ENCODE results near the gene NCMAP. TPM values are rescaled to one million over a fixed set of nuclear protein-coding genes. Genes with fewer than 3 reads are reported as not detected.

Gene NCMAP
- total RNA-seq, 1 donor from 2014 or later: 1.0 TPM

DNA sequence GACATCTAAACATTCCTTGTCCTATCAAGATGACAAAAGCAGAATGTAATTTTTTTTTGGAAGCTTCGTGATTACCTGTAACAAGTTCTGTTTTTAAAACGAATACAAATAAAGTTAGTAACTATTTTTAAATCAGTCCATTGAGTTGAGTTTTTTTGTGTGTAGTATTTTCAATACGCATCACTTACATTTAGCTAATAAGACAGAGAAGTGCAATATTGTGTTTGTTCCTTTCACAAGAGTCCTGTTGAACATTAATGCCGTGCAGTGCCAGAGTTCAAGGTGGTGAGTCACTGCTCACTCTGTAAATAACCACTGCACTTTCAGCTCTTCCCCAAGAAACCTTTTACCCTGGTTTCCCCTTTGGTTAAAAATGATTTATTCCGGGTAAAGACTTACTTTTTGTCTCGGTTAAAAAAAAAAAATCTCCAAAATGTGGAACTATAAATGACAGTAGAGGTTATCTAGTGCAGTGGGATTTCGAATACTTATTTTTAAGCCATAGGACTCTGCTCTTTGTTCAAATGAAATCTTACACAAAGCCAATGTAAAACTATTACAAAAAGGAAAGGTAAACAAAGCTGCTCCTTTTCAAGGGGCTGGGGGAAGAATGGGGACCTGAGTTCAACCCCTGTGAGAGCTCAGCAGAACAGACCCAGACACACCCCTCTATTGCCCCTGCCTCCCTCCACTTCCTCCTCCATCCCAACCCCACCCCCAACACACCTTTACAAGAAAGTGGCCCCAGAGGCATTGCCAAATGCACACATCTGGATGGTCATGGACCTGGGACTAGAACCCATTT is 14.8 kb upstream of the NCMAP start:
- ATAC-seq: peak; percentile 83
- peak; percentile 75 for DNase-seq (ENCODE audit: low spot score)

DNA sequence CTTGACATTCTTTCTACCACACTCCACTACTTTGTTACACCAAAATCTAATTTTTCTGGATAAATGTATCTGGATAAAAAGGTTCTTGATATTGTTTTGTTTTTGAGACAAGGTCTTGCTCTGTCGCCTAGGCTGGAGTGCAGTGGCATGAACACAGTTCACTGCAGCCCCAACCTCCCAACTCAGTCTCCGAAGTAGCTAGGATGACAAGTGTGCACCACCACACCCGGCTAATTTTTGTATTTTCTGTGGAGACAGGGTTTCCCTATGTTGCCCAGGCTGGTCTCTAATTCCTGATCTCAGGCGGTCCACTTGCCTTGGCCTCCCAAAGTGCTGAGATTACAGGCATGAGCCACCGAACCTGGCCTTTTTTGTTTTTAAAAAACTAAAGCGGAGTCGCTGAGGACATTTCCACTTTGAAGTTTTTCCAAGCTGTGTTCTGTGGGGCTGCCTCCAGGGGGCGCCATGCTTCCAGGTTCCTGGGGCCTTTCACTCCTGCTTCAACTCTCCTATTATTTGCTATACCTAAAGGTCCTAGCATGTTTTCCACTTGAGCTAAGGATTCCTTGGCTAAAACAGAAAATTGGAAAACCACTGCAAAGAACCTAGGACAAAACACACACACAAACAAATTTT is 14.1 kb upstream of the NCMAP start:
- ATAC-seq: peak; percentile 87
- peak; percentile 72 for DNase-seq (ENCODE audit: low spot score)

DNA sequence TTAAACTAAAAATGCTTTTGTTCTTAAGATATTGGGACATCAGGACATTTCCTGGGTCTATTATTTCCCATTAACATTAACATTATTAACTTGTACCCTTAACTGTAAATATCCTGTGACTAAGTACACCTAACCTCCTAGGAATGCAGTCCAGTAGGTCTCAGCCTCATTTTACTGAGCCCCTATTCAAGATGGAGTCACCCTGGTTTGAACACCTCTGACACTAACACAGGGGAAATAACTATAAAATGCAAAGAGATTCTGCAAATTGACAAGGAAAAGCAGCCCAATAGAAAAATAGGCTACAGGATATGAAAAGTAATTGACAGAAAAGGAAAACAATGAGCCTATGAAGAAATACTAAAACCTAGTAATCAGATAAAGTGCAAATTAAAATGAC is 11.6 kb upstream of the NCMAP start:
- DNase-seq (ENCODE audit: low spot score) (no peak), ATAC-seq (no peak)

DNA sequence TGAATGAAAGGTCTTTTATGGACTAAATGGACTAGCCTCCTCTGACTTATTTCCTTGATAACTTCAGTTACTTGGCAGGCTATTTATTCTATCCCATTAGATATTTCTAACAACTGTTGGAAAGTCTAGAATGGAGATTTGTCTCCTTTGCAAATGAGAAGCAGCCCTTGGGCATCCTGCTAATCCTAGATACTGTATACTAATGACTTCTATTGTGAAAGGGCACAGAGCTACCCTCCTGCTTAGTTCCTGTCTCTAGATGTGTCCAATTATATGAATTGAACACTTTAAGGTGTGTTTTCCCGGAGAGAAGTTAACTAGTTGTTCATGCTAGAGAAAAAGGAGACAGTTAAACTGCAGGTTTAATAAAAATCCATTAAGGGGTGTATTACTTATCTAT is 10.2 kb upstream of the NCMAP start:
- no peak for ATAC-seq
- no peak for DNase-seq (ENCODE audit: low spot score)

DNA sequence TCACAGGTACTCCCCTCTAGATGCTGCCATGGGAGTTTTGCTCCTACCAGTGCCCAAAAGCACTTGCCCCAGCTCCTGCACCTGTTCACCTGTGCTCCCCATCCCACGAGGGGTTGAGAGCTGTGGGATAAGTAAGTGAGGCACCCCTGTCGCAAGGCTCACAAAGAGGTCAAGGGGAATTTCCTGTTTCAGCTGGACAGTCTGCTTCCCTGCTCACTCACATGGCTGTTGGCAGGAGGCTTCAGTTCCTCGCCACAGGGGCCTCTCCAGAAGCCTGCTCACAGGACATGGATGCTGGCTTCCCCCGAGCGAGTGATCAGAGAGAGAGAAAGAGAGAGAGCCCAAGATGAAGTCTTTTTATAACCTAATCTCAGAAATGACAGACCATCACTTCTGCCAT is 8.7 kb upstream of the NCMAP start:
- DNase-seq (ENCODE audit: low spot score) (no peak), ATAC-seq (no peak)

DNA sequence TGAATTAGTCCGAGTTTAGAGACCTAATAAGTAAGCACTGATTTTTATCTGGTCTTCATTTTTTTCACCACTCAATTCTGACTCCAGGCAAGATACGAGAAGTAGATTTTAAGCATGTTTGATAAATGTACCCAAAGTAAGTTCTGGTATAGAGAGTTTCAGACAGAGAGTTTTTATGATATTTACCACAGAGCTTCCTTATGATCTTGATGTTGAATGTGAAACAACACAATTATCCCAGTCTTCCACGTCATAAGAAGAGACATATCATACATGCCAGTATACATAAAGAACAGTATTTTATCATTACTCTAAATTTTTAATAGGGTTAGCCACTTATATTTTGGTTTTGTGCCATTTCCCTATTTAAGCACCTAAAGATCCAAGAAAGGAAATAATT is 7.8 kb upstream of the NCMAP start:
- ATAC-seq: no peak
- DNase-seq (ENCODE audit: low spot score): no peak

DNA sequence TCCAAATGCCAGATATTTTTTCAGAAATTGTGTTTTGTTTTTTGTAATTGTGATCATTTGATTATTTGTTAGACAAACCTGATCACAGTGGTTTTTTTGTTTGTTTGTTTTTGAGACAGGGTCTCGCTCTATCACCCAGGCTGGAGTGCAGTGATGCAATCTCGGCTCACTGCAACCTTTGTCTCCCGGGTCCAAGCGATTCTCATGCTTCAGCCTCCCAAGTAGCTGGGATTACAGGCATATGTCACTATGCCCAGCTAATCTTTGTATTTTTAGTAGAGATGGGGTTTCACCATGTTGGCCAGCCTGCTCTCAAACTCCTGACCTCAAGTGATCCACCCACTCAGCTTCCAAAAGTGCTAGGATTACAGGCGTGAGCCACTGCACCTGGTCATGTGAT is 6.7 kb upstream of the NCMAP start:
- DNase-seq (ENCODE audit: low spot score) (peak; percentile 65), ATAC-seq (peak; percentile 38)

DNA sequence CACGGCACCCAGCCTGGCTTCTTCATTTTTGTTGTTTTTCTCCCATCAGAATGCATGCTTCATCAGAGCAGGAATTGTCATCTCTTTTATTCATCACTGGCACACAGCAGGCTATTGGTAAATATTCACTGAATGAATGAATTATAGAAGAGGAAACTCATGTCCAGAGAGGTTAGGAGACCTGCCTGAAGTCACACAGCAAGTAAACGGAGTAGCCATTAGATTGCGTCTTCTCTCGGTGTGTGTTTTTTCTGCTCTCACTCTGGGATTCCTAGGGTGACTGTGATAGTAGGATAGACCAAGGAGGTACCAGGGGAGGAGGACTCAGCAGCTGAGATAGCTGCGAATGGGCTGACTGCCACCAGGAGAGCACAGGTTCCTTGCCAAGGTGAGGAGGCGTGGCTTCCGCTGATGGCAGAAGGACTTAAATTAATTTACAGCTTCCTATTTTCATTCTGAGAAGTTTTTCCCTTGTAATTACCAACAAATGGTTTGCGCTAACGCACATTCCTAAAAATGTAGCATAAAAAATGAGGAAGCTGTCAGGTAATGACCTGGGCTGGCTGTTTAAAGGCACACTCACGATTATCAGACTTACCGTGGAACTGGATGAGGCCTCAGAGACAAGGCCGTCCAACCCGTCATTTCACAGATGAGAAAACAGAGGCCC is 4.5 kb upstream of the NCMAP start:
- DNase-seq (ENCODE audit: low spot score): peak; percentile 47
- ATAC-seq: no peak

DNA sequence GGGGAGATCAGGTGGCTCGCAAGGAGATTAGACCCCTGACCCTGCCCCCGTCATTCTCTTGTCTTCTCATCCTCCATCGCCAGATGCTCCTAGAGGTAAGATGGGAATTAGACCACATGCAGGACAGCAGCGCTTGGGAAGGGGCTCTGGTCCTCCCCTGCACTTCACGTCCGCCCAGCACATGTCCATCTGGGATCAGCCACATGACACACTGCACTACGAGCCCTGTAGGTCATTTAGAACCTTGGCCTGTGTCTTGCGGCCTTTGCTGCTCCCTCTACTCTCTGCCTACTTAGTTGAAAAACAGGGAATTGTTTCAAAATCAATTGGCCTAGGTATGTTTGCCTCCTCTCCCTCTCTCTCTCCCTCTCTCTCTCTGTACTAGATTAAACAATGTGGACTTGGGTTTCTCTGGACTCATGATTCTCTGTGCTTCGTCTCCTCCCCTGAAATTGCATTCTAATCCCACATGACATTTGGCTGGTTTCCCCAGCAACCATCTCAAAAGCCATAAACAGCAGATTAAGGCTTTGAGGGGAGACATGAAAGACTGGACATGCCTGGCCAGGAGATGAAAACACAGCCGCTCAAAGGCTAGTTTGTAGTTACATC is 3.8 kb upstream of the NCMAP start:
- peak; percentile 58 for DNase-seq (ENCODE audit: low spot score)
- peak; percentile 69 for ATAC-seq

DNA sequence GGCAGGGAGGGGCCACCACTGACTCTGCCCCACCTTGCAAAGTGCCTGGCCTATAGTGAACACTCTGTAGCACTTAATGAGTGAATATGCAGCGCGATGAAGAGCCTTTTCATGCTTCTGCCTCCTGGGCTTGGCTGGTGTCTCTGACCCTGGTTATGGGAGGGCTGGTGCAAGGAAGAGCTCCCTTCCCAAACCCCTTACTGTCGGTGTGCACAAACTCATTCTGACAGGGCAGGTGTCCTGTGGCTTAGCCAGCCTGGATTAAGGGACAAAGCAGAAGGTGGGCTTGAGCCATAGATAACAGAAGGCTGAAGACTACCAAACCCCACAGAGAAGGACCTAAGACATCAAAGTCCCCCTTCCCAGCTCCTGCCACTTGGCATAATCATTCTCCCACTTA is 2.0 kb upstream of the NCMAP start:
- no peak for ATAC-seq
- no peak for DNase-seq (ENCODE audit: low spot score)

DNA sequence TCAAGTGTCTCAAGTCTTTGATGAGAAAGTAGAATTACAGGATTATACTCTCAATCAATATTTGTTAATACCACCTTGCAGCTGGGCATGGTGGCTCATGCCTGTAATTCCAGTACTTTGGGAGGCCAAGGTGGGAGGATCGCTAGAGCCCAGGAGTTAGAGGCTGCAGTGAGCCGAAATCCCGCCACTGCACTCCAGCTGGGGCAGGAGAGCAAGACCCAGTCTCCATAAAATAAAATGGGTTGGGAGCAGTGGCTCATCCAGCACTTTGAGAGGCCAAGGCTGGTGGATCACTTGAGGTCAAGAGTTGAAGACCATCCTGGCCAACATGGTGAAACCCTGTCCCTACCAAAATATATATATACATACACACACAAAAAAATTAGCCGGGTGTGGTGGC is 1.2 kb upstream of the NCMAP start:
- no peak for ATAC-seq
- DNase-seq (ENCODE audit: low spot score): no peak

DNA sequence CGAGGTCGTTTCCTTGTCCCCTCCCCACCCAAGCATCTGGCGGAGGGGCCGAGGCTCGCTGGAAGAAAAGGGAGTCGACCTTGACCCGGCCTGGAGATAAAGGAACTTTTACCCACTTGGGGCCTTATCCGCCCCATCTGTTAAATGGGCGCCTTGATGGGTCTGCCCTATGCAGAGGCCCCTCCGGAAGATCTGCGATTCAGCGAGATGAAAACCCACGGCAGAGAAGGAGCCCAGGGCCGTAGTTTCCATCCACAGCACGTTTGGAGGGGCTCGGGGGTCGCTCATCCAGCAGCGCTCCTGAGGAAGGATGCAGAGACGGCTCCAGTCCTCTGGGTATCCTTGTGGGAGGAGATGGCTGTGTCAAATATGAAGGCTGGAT is 518 bp downstream of the NCMAP start:
- DNase-seq (ENCODE audit: low spot score) (no peak), ATAC-seq (no peak)

DNA sequence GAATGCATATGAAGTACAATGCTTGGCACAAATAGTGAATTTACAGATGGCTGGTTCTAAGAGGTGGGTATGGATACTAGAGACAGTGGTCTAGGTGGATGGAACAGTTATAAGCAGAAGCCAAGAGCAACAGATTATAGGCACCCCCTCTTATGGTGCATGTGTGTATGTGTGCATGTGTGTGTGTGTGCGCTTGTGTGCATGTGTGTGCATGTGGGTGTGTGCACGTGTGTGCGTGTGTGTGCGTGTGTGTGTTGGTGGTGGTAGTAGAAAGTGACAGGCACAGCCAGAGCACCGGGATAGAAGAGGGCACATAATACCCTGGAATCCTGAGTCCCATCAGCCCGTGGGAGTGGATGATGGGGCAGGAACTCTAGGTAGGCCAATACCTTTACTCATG is 1.3 kb downstream of the NCMAP start:
- DNase-seq (ENCODE audit: low spot score) (no peak), ATAC-seq (no peak)

DNA sequence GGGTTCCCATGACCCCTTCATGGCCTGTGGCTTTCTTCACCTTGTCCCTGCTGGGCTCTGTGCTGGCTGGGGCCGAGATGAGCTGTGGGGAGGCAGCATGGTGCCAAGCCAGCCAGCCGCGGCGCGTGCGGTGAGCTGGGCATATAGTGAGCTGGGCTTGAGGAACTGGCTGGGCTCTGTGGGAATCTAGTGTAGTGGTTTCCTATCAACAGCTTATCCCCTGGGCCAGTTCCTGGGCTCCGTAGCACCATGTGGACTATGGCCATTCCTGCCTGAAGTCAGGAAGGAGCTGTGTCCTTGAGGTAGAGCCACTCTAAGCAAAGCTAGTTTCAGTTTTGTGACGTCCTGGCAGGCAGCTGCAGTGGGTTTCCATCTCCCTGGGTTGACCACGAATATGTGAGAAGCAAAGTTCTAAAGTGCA is 1.8 kb downstream of the NCMAP start:
- DNase-seq (ENCODE audit: low spot score) (no peak), ATAC-seq (no peak)

DNA sequence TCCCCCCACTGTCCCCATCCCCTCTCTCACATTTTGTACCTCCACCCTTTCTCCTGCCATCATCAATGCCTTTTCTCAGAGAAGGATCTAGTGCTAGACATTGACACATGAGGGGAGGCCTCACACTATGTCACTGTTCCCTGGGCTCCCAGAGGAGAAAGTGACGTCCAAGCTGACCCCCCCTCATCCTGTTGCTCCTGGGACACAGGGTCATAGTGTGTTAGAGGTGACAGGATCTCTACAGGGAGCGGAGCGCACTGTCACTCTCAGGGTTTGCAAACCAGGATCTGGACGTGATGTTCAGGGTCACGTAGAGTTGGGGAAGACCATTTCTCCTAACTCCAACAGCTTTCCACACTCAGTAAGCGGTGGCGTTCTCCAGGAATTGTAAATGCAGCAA is 2.6 kb downstream of the NCMAP start:
- DNase-seq (ENCODE audit: low spot score): no peak
- no peak for ATAC-seq

DNA sequence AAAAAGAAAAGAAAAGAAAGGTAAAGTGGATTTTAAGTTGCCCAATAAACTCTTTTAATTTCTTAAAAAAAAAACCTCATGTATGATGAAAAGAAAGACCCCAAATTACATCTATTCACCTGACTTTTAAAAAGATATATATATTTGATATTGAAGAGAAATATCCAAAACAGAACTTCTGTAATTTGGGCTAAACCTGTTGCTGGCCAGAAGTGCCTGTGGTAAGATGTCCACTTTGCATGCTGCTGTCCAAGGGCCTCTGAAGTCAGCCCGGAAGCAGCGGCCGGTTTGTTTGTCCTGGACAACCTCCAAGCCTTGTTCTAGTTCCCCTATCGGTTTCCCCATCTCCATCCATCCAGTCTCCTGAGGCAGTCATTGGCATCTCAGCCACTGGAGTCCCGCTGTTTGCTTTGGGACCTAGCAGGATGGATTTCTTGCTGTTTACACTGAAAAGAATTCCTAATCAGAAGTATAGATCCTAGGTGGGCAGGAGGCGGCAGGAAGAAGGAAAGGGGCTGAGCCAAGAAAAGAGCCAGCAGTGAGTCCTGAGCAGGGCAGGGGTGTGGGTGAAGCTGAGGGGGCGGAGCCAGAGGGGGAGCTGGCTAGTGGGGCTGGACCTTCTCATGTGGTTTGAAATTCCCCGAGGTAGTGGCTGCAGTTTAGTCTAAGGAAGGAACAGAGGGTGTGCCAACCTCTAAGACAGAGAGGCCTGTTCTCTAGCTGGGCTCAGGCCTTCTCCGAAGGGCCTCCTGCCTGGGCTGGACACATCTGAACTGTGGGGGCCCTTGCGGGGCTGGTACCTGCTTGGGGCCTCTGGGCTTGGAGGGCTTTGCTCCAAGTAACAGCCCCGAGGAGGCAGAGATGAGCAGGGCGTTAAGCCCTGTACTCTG is 3.3 kb downstream of the NCMAP start:
- ATAC-seq: peak; percentile 30

DNA sequence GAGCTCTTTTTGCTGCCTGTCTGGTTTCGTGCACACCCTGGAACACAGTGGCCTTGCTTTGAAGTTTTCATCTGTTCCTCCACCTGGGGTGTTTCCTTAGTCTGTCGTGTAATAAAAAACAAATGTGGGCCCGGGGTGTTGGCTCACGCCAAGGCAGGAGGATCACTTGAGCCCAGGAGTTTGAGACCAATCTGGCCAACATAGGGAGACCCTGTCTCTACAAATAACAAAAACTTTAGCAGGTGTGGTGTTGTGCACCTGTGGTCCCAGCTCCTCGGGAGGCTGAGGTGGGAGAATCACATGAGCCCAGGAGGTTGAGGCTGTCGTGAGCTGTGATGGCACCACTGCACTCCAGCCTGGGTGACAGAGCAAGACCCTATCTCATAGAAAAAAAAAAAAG is 4.5 kb downstream of the NCMAP start:
- no peak for DNase-seq (ENCODE audit: low spot score)
- ATAC-seq: no peak

More for the DNA sequence above, 3.3 kb downstream of the NCMAP start:
- no peak for DNase-seq (ENCODE audit: low spot score)

DNA sequence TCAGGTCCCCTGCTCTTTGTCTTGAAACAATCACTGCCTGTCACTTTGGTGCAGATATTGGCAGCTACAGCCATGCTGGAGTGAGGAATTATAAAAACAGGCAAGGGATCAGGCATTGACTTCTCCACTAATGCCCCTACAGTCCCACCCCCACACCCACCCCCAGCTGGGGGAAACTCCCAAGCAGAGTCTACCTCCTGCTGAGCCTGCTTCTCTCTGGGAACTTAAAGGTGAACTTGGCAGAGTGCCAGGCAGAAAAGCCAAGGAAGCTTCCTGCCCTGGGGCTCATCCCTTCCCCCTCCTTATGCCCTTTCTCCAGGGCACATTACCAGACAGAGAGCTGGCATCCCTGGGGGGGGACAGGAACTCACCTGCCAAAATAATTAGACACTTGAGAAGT is 6.7 kb downstream of the NCMAP start:
- DNase-seq (ENCODE audit: low spot score): no peak
- ATAC-seq: no peak

DNA sequence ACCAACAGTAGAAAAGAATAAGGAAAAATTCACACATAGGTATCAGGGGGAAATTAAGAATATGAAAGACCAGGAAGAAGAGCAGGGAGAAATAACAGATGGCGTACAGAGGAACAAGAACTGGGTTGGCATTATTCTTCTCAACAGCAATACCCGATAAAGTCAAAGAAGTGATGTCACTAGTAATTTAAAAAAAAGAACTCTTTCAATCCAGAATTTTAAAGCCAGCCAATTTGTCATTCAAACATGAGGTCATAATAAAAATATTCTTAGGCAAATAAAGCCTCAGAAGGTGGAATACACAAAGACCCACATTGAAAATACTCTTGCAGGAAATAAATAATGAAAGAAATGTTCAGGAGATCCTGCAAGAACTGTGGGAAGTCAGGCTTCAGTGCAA is 8.8 kb downstream of the NCMAP start:
- no peak for ATAC-seq

DNA sequence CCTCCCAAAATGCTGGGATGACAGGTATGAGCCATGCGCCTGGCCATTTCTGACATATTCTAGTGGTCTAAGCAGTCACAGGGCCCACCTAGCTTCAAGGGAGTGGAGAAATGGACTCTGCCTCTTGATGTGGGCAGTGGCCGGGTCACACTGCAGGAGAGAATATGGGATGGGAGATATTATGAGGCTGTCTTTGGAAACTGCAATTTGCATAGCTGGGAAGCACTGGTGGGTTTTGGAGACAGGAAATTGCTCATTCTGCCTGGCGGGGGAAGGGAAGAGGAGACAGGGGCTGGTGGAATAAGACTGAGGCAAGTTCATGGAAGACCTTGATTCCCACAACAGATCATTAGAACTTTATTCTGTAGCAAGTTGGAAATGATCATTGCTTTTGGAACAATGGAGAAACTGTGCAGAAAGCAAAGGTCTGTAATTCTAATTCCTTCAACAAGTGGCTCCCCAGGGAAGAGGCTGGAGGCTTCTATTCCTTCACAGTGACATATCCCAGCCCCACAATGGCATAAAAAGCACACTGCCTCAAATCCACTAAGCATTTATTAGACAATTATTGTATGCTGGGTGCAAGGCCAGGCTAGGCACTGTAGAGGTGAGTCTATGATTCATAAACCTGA is 10.5 kb downstream of the NCMAP start:
- no peak for DNase-seq (ENCODE audit: low spot score)
- no peak for ATAC-seq

More for the DNA sequence above, 8.8 kb downstream of the NCMAP start:
- no peak for DNase-seq (ENCODE audit: low spot score)

All from left lobe of liver (tissue), 2 donors.